ENCODE measurements around the gene FMN2.

DNA sequence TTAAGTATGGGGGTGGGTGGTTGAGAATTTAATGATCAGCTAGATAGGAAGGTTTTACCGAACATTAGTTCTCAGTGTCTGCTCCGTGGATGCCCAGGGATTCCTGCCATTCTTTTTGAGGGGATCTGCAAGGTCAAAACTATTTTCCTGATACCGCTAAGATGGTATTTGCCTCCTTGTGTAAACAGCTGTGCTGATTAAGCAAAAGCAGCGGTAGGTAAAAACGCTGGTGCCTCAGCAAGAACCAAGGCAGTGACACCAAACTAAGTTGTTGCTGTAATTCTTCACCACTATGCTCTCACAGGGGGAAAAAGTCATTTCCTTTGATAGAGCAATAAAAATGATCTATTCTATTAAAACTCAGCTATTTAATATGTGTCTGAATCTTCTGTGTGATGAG lies 229.0 kb downstream of the FMN2 start:
- TF ChIP-seq POLR2AphosphoS5 (IDR thresholded peaks at IDR 0.05; ENCODE audit: low read depth, low read length) (no peak), SIN3A (IDR thresholded peaks at IDR 0.05; ENCODE audit: borderline replicate concordance, insufficient read depth, low read length) (no peak), FOXP2 (optimal IDR thresholded peaks at IDR 0.05; ENCODE audit: borderline replicate concordance, extremely low read depth, extremely low read length, insufficient read depth) (no peak), TAF1 (IDR thresholded peaks at IDR 0.05; ENCODE audit: borderline replicate concordance, insufficient read depth, low read length) (no peak)
- TF ChIP-seq, protein P1, sequence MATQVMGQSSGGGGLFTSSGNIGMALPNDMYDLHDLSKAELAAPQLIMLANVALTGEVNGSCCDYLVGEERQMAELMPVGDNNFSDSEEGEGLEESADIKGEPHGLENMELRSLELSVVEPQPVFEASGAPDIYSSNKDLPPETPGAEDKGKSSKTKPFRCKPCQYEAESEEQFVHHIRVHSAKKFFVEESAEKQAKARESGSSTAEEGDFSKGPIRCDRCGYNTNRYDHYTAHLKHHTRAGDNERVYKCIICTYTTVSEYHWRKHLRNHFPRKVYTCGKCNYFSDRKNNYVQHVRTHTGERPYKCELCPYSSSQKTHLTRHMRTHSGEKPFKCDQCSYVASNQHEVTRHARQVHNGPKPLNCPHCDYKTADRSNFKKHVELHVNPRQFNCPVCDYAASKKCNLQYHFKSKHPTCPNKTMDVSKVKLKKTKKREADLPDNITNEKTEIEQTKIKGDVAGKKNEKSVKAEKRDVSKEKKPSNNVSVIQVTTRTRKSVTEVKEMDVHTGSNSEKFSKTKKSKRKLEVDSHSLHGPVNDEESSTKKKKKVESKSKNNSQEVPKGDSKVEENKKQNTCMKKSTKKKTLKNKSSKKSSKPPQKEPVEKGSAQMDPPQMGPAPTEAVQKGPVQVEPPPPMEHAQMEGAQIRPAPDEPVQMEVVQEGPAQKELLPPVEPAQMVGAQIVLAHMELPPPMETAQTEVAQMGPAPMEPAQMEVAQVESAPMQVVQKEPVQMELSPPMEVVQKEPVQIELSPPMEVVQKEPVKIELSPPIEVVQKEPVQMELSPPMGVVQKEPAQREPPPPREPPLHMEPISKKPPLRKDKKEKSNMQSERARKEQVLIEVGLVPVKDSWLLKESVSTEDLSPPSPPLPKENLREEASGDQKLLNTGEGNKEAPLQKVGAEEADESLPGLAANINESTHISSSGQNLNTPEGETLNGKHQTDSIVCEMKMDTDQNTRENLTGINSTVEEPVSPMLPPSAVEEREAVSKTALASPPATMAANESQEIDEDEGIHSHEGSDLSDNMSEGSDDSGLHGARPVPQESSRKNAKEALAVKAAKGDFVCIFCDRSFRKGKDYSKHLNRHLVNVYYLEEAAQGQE (IDR thresholded peaks at IDR 0.05; ENCODE audit: insufficient read depth in 1 of 2, low read depth in 2 of 2, low read length in 2 of 2) = no peak

Data from PFSK-1 (cell line).